Transverse colon (tissue), 4 donors: ENCODE measurements around the gene MBD2. TPM values are rescaled to one million over a fixed set of nuclear protein-coding genes. Genes with fewer than 3 reads are reported as not detected.
A peak's percentile ranks its signal among the peaks of the same experiment; 100 is the strongest.
"Not testable (repeated sequence)": the region's sequence is repeated elsewhere in the genome, so short reads cannot be mapped to it uniquely, and the experiment has no call there.

Experiments used
- DNase-seq: peaks from one replicate; pipeline ENCODE4 v3.0.0-alpha.2; 2019
- H3K27ac ChIP-seq, 4 donors: fragments of 200-600 bp; sonication (generic); 2 replicates each; pipeline ENCODE4 v1.5.1; 2016 to 2018; ENCODE audit warnings: inconsistent platforms in 4 of 4
- H3K27me3 ChIP-seq: fragments of 200-600 bp; sonication (generic); 2 replicates; pipeline ENCODE4 v1.5.1; 2017; ENCODE audit warnings: inconsistent platforms
- H3K36me3 ChIP-seq, 4 donors: fragments of 200-600 bp; sonication (generic); 2 replicates each; pipeline ENCODE4 v1.5.1; 2017 to 2019; ENCODE audit warnings: inconsistent platforms in 4 of 4
- H3K4me1 ChIP-seq, 4 donors: fragments of 200-600 bp; sonication (generic); 2 replicates each; pipeline ENCODE4 v1.5.1; 2017 to 2020; ENCODE audit warnings: inconsistent platforms in 4 of 4
- H3K4me3 ChIP-seq, 4 donors: fragments of 200-600 bp; sonication (generic); 1 replicate in 1 of 4; 2 replicates in 3 of 4; pipeline versions ENCODE4 v1.5.1 to v1.6.1; 2017 to 2019; ENCODE audit warnings: inconsistent platforms in 4 of 4
- H3K9me3 ChIP-seq, 2 donors: fragments of 200-600 bp; sonication (generic); 2 replicates each; pipeline ENCODE4 v1.5.1; 2017 to 2019; ENCODE audit warnings: inconsistent platforms in 2 of 2
- CTCF ChIP-seq, 5 experiments: fragments of 200-600 bp in 3 of 5; fragments of 450-650 bp in 2 of 5; sonication (generic) in 3 of 5; IDR thresholded peaks; 1 replicate in 2 of 5; 2 replicates in 3 of 5; pipeline ENCODE4 v1.5.1; 2016 to 2017; ENCODE audit warnings: antibody characterized with exemption in 5 of 5, inconsistent platforms in 3 of 5, mild to moderate bottlenecking in 2 of 5, moderate library complexity in 1 of 5
- EP300 ChIP-seq: sonication (generic); formaldehyde crosslinking; IDR thresholded peaks from one replicate; pipeline ENCODE4 v1.6.1; 2017; ENCODE audit warnings: antibody characterized with exemption, low read depth
- POLR2A ChIP-seq: fragments of 450-650 bp; IDR thresholded peaks from one replicate; pipeline ENCODE4 v1.6.1; 2016; ENCODE audit warnings: antibody characterized with exemption, mild to moderate bottlenecking, moderate library complexity
- POLR2AphosphoS5 ChIP-seq, 3 donors: sonication (generic); formaldehyde crosslinking; IDR thresholded peaks; one replicate each; pipeline ENCODE4 v1.6.1; 2016; ENCODE audit warnings: antibody characterized with exemption in 3 of 3
- WGBS, 2 donors: methylation state at CpG; one replicate each; pipeline ENCODE4 v1.1.5; 2018; ENCODE audit warnings: low coverage in 1 of 2; 5-methylcytosine and 5-hydroxymethylcytosine counted together
- in situ Hi-C, 4 donors: fragments of 200-750 bp; cut with MboI; loops; one replicate each; pipeline versions ENCODE4 v1.15.0 to v1.15.1; 2017; ENCODE audit warnings: low sequenced_read_pairs in 3 of 4, low pct_ligation_motif_present in 1 of 4, low pct_unique_long_range_greater_than_20kb in 1 of 4
- intact Hi-C: fragments of 100-400 bp; cut with DNase I; formaldehyde crosslinking; loops from one replicate; pipeline ENCODE4 v1.15.1; 2023; ENCODE audit warnings: low total_unique reads
- total RNA-seq, 4 donors: library from RNA; depleted of rRNA; stranded (reverse); fragments of >200 nt; gene quantifications; one replicate each; pipeline ENCODE4 v1.1.0, GENCODE V29; 2016

Gene MBD2
- total RNA-seq, 4 donors from 2014 or later: 26.9 to 62.1 (median 35.9) TPM

- intact Hi-C loops: no loop called here
- in situ Hi-C loops: no loop called here
- H3K27ac ChIP-seq: no peak overlapping the region
- no peaks in the 10 kb centered on the region for H3K27me3 ChIP-seq
- H3K36me3 ChIP-seq: no peaks in the 10 kb centered on the region
- no peak overlapping the region for H3K4me3 ChIP-seq
- TF ChIP-seq CTCF (IDR thresholded peaks at IDR 0.05): no peak
- no peak for TF ChIP-seq EP300
- no peak for TF ChIP-seq POLR2AphosphoS5 (IDR thresholded peaks at IDR 0.05)
- TF ChIP-seq POLR2A: no peak
- no peaks in the 10 kb centered on the region for H3K9me3 ChIP-seq
- 95 to 100% methylated on average over 1 to 7 of the region's 7 CpGs for WGBS, 2 donors
- H3K4me1 ChIP-seq: peaks cover 0 to 14% (median 6%) of the 10 kb centered on the region in 4 donors
- DNase-seq: no peak
These were observed 43.2 kb upstream of the MBD2 start for GRCh38 chr18:54267701-54268100.

DNA sequence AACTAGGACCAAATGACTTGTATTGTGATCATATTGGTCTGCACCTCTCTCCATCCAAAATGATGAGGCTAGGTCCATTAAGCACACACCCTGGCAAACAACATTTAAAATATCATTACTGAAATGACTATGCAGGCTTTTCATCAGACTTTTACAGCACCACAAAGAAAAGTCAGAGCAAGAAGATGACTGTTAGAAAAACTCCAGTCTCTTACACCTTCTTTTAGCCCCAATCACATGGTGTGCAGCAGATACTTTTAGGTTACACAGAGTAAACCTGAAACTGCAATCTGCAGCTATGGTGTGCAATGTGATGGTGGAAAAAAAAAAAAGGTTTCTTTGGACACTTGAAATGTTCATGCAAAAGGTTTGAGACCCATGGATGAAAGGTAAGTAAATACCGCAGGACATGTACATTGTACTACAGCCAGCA lies 39.5 kb upstream of the MBD2 start:
- DNase-seq: no peak
- TF ChIP-seq CTCF (IDR thresholded peaks at IDR 0.05) (no peak), POLR2A (no peak), EP300 (no peak), POLR2AphosphoS5 (IDR thresholded peaks at IDR 0.05) (no peak)
- no peaks in the 10 kb centered on the region for H3K9me3 ChIP-seq
- no peak overlapping the region for H3K4me3 ChIP-seq
- intact Hi-C loops (no loop called here), in situ Hi-C loops (loop anchor here in 1 of 4 donors (5.0 kb wide), 1 partner anchor 37 kb away; no protein-coding TSS in a partner anchor)
- H3K27ac ChIP-seq: no peak overlapping the region
- 43 to 67% methylated on average over 1 of the region's 1 CpG for WGBS, 2 donors
- no peaks in the 10 kb centered on the region for H3K27me3 ChIP-seq
- H3K4me1 ChIP-seq: peaks cover 0 to 2% (median 0%) of the 10 kb centered on the region in 4 donors
- H3K36me3 ChIP-seq: no peaks in the 10 kb centered on the region

DNA sequence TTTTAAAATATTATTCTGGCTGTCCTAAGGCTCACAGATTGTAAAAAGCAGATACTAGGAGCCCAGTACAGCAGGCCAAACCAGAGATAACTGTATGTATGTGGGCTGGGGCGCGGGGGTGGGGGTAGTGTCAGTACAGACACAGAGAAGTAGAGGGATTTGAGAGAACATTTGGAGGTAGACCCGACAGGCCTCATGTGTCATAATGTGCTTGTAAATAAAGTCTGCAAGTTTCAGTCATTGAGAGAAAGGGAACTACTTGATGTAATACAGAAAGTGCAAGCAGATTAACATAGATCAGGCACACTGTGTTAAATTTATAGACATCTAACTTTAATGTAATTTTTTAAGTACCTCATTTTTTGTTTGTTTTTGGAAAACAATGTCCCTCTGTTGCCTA lies 37.4 kb upstream of the MBD2 start:
- 64% methylated on average over 3 of the region's 3 CpGs; no CpG with 5 or more reads in 1 of the 2 donors for WGBS, 2 donors
- H3K4me3 ChIP-seq: no peak overlapping the region
- no peak for TF ChIP-seq POLR2A
- no peak for TF ChIP-seq POLR2AphosphoS5 (IDR thresholded peaks at IDR 0.05)
- no peak for TF ChIP-seq CTCF (IDR thresholded peaks at IDR 0.05)
- TF ChIP-seq EP300: no peak
- H3K4me1 ChIP-seq: no peaks in the 10 kb centered on the region
- H3K36me3 ChIP-seq: no peaks in the 10 kb centered on the region
- in situ Hi-C loops: loop anchor here in 1 of 4 donors (5.0 kb wide), 1 partner anchor 35 kb away; no protein-coding TSS in a partner anchor
- peak; percentile 36 for DNase-seq
- H3K27ac ChIP-seq: peak overlapping the region in 3 of 4 donors; percentile 19 to 34 (median 29)
- intact Hi-C loops: no loop called here
- no peaks in the 10 kb centered on the region for H3K9me3 ChIP-seq
- no peaks in the 10 kb centered on the region for H3K27me3 ChIP-seq

DNA sequence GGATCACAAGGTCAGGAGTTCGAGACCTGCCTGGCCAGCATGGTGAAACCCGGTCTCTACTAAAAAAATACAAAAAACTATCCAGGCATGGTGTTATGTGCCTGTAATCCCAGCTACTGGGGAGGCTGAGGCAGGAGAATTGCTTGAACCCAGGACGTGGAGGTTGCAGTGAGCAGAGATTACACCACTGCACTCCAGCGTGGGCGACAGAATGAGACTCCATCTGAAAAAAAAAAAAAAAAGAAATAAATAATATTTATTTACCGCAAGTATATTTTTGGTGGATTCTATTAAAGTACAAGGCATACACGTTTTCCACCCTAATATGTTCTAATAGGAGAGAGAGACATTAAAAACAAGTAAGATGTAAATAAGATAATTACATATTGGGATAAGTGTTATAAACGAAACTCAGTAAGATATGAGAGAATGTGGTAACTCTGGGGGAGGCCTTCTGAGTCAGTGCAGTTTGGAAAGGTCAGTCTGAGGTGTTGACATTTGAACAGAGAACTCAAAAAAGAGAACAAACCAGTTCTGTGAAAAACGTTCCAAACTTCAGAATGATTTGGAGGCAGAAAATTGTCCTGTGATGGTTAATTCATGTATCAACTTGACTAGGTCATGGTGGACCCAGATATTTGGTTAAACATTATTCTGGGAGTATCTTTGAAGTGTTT lies 36.1 kb upstream of the MBD2 start:
- TF ChIP-seq CTCF (IDR thresholded peaks at IDR 0.05): no peak
- no peak for TF ChIP-seq POLR2AphosphoS5 (IDR thresholded peaks at IDR 0.05)
- no peak for TF ChIP-seq POLR2A
- no peak for TF ChIP-seq EP300
- Histone ChIP-seq H3K36me3 (no peaks in the 10 kb centered on the region), H3K4me1 (no peaks in the 10 kb centered on the region), H3K27me3 (no peaks in the 10 kb centered on the region), H3K27ac (peak overlapping the region in 2 of 4 donors; percentile 19 to 34), H3K9me3 (no peaks in the 10 kb centered on the region), H3K4me3 (no peak overlapping the region)
- intact Hi-C loops: no loop called here
- DNase-seq: no peak
- 67 to 71% methylated on average over 8 to 9 of the region's 9 CpGs for WGBS, 2 donors
- in situ Hi-C loops: loop anchor here in 1 of 4 donors (5.0 kb wide), 1 partner anchor 33 kb away; no protein-coding TSS in a partner anchor

DNA sequence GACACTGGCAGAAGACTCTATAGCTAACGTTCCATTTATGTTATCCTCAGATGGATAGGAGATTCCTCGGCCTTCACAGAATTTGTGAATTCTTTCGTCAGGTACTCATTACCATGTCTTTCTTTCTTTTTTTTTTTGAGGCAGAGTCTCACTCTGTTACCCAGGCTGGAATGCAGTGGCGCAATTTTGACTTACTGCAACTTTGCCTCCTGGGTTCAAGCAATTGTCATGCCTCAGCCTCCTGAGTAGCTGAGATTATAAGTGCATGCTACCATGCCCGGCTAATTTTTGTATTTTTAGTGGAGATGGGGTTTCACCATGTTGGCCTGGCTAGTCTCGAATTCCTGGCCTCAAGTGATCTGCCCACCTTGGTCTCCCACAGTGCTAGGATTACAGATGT lies 33.3 kb upstream of the MBD2 start:
- H3K27me3 ChIP-seq, H3K4me3 ChIP-seq, H3K27ac ChIP-seq, H3K36me3 ChIP-seq, H3K4me1 ChIP-seq, in situ Hi-C loops, DNase-seq, H3K9me3 ChIP-seq: not testable (repeated sequence)
- WGBS, 2 donors: 84% methylated on average over 4 to 6 of the region's 6 CpGs
- intact Hi-C loops: loop anchor here (2.0 kb wide), 1 partner anchor 17 kb away; no protein-coding TSS in a partner anchor
